Measurements from ENCODE around the gene VWA8.

DNA sequence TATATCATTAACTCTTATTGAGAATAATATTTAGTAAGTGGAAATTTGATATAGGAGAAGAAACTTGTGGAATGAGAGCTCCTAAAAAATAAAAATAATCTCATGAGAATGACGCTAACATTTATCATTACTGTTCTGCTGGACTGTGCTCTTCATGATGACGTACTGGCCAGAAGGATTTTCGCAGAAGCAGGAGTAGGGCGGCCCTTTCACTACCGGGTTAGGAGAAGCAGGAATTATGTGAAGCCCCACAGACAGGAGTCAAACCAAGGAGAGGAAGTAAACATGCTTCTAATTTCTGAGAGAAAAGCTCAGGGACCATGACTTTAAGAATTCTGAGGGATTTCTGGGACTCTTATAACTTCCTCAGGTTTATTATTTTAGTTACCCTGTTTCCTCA, 195.1 kb downstream of the VWA8 start:
- no peak for TF ChIP-seq GATA2 (IDR thresholded peaks at IDR 0.05; ENCODE audit: low read depth, low read length)
- no peak for TF ChIP-seq GATA3 (IDR thresholded peaks at IDR 0.05; ENCODE audit: low read depth, low read length)
